ENCODE measurements around the gene CCDC171.
"Not testable (repeated sequence)": the region's sequence is repeated elsewhere in the genome, so short reads cannot be mapped to it uniquely, and the experiment has no call there.

Gene CCDC171

GRCh38 chr9:15552636-15553527 is at the start of gene CCDC171:
Gene CCDC171 (plus strand): TSS chr9:15553043. CDS start chr9:15564089, 11,046 bp downstream.
- DNase-seq = peak; percentile 96

GRCh38 chr9:15505921-15506320 is 46.9 kb upstream of the CCDC171 start:
- DNase-seq = no peak

- DNase-seq = peak; percentile 46
These were observed 42.7 kb upstream of the CCDC171 start for GRCh38 chr9:15509931-15510788.

- peak; percentile 89 for DNase-seq
These were observed 41.9 kb upstream of the CCDC171 start, which contains the start of gene PSIP1 for GRCh38 chr9:15510789-15511575. Gene PSIP1 (minus strand): TSS chr9:15510970. CDS start chr9:15510188, 782 bp downstream.

- DNase-seq = no peak
These were observed 40.6 kb upstream of the CCDC171 start for GRCh38 chr9:15512204-15512603.

GRCh38 chr9:15512889-15513288 is 40.0 kb upstream of the CCDC171 start:
- no peak for DNase-seq

- no peak for DNase-seq
These were observed 39.5 kb upstream of the CCDC171 start for GRCh38 chr9:15513335-15513734.

- DNase-seq = no peak
These were observed 33.0 kb upstream of the CCDC171 start for GRCh38 chr9:15519831-15520230.

GRCh38 chr9:15521254-15521653 is 31.6 kb upstream of the CCDC171 start:
- no peak for DNase-seq

- DNase-seq = no peak
These were observed 30.6 kb upstream of the CCDC171 start for GRCh38 chr9:15522130-15522755.

- no peak for DNase-seq
These were observed 27.9 kb upstream of the CCDC171 start for GRCh38 chr9:15524845-15525455.

GRCh38 chr9:15525958-15526357 is 26.9 kb upstream of the CCDC171 start:
- DNase-seq = no peak

- DNase-seq = not testable (repeated sequence)
These were observed 25.8 kb upstream of the CCDC171 start for GRCh38 chr9:15527035-15527434.

GRCh38 chr9:15529566-15530324 is 23.1 kb upstream of the CCDC171 start:
- no peak for DNase-seq

GRCh38 chr9:15531380-15531779 is 21.5 kb upstream of the CCDC171 start:
- no peak for DNase-seq

GRCh38 chr9:15541872-15542271 is 11.0 kb upstream of the CCDC171 start:
- no peak for DNase-seq

- no peak for DNase-seq
These were observed 10.2 kb upstream of the CCDC171 start for GRCh38 chr9:15542624-15543023.

GRCh38 chr9:15543047-15543813 is 9.6 kb upstream of the CCDC171 start:
- DNase-seq = no peak

- no peak for DNase-seq
These were observed 3.2 kb upstream of the CCDC171 start for GRCh38 chr9:15549611-15550010.

GRCh38 chr9:15553528-15553898 is 670 bp downstream of the CCDC171 start:
- DNase-seq = no peak

All from midbrain (tissue), 1 donor.